CD4-positive, alpha-beta T cell treated with Interleukin-6 at 100 ng/mL for 8 hours (primary cell): ENCODE measurements around the gene PTPRJ.
"Not testable (repeated sequence)": the region's sequence is repeated elsewhere in the genome, so short reads cannot be mapped to it uniquely, and the experiment has no call there.

ENCODE experiments used
- DNase-seq: peaks from one replicate; pipeline ENCODE4 v3.0.0-alpha.2; 2020; ENCODE audit warnings: mixed read lengths, low spot score

The PTPRJ gene

GRCh38 chr11:48122246-48122645, 141.9 kb downstream of the PTPRJ start:
- no peak for DNase-seq

- no peak for DNase-seq
Observed at GRCh38 chr11:48122656-48123055, 142.3 kb downstream of the PTPRJ start.

- DNase-seq: no peak
Observed at GRCh38 chr11:48123254-48123875, 143.0 kb downstream of the PTPRJ start.

- DNase-seq: no peak
Observed at GRCh38 chr11:48123934-48124755, 143.8 kb downstream of the PTPRJ start.

GRCh38 chr11:48124880-48125279, 144.5 kb downstream of the PTPRJ start:
- no peak for DNase-seq

- no peak for DNase-seq
Observed at GRCh38 chr11:48125866-48126265, 145.5 kb downstream of the PTPRJ start.

- DNase-seq: no peak
Observed at GRCh38 chr11:48127521-48128183, 147.3 kb downstream of the PTPRJ start.

- no peak for DNase-seq
Observed at GRCh38 chr11:48129697-48130395, 149.5 kb downstream of the PTPRJ start.

GRCh38 chr11:48134221-48134922, 154.0 kb downstream of the PTPRJ start:
- DNase-seq: no peak

GRCh38 chr11:48138222-48138621, 157.9 kb downstream of the PTPRJ start:
- DNase-seq: no peak

GRCh38 chr11:48139896-48140295, 159.5 kb downstream of the PTPRJ start:
- not testable (repeated sequence) for DNase-seq

- DNase-seq: no peak
Observed at GRCh38 chr11:48141475-48142122, 161.2 kb downstream of the PTPRJ start.

GRCh38 chr11:48142889-48143288, 162.5 kb downstream of the PTPRJ start:
- no peak for DNase-seq

GRCh38 chr11:48148749-48149148, 168.4 kb downstream of the PTPRJ start:
- no peak for DNase-seq

GRCh38 chr11:48150213-48150612, 169.9 kb downstream of the PTPRJ start:
- no peak for DNase-seq

- no peak for DNase-seq
Observed at GRCh38 chr11:48154151-48154550, 173.8 kb downstream of the PTPRJ start.

- no peak for DNase-seq
Observed at GRCh38 chr11:48161951-48162884, 181.9 kb downstream of the PTPRJ start.

- DNase-seq: no peak
Observed at GRCh38 chr11:48162885-48163268, 182.5 kb downstream of the PTPRJ start.

- DNase-seq: no peak
Observed at GRCh38 chr11:48163360-48164100, 183.2 kb downstream of the PTPRJ start.
